GM23338 (cell line): ENCODE measurements around the gene RELB. TPM values are rescaled to one million over a fixed set of nuclear protein-coding genes. Genes with fewer than 3 reads are reported as not detected.
"Not testable (repeated sequence)": the region's sequence is repeated elsewhere in the genome, so short reads cannot be mapped to it uniquely, and the experiment has no call there.

Experiments used
- ATAC-seq: fragments of 200-7000 bp; cut with Tn5 transposase; 3 replicates; pipeline ENCODE4 v1.9.1; 2020
- DNase-seq: peaks from one replicate; pipeline ENCODE4 v3.0.0-alpha.2; 2015; ENCODE audit warnings: low spot score
- H2AFZ ChIP-seq: fragments of 200-600 bp; sonication (generic); 2 replicates; pipeline ENCODE4 v1.8.0; 2016; ENCODE audit warnings: antibody characterized with exemption, mild to moderate bottlenecking, moderate library complexity
- H3F3A ChIP-seq: fragments of 200-600 bp; sonication (generic); replicated peaks from 2 replicates; pipeline ENCODE4 v1.8.0; 2017; ENCODE audit warnings: antibody characterized with exemption, mixed run types, low read depth
- H3K27ac ChIP-seq: fragments of 200-600 bp; sonication (generic); 2 replicates; pipeline ENCODE4 v1.6.1; 2016; ENCODE audit warnings: low read depth
- H3K27me3 ChIP-seq: fragments of 200-600 bp; sonication (generic); 2 replicates; pipeline ENCODE4 v1.8.0; 2016; ENCODE audit warnings: mild to moderate bottlenecking, mixed run types, moderate library complexity; ENCODE audit not compliant: insufficient read depth
- H3K36me3 ChIP-seq: fragments of 200-600 bp; sonication (generic); 2 replicates; pipeline ENCODE4 v1.8.0; 2016; ENCODE audit warnings: mild to moderate bottlenecking; ENCODE audit not compliant: insufficient read depth
- H3K4me1 ChIP-seq: fragments of 200-600 bp; sonication (generic); 2 replicates; pipeline ENCODE4 v1.8.0; 2016; ENCODE audit warnings: mild to moderate bottlenecking, moderate library complexity; ENCODE audit not compliant: insufficient read depth
- H3K4me2 ChIP-seq: fragments of 200-600 bp; sonication (generic); 2 replicates; pipeline ENCODE4 v1.7.1; 2017; ENCODE audit warnings: mixed run types
- H3K4me3 ChIP-seq: fragments of 200-600 bp; sonication (generic); 2 replicates; pipeline ENCODE4 v1.6.1; 2016; ENCODE audit warnings: mixed run types
- H3K79me2 ChIP-seq: fragments of 200-600 bp; sonication (generic); replicated peaks from 2 replicates; pipeline ENCODE4 v1.8.0; 2017; ENCODE audit warnings: mild to moderate bottlenecking; ENCODE audit not compliant: insufficient read depth
- H3K9me2 ChIP-seq: fragments of 200-600 bp; sonication (generic); 2 replicates; pipeline ENCODE4 v1.8.0; 2017; ENCODE audit not compliant: insufficient read depth
- H4K20me1 ChIP-seq: fragments of 200-600 bp; sonication (generic); replicated peaks from 2 replicates; pipeline ENCODE4 v1.8.0; 2017; ENCODE audit warnings: mild to moderate bottlenecking; ENCODE audit not compliant: insufficient read depth
- H3K27ac Mint-ChIP-seq: 2 replicates; pipeline ENCODE4 v1.8.0; 2020; ENCODE audit warnings: inconsistent platforms, mild to moderate bottlenecking, moderate library complexity, mixed read lengths
- H3K27me3 Mint-ChIP-seq: 3 replicates; pipeline ENCODE4 v1.8.0; 2022; ENCODE audit warnings: low read depth, mild to moderate bottlenecking, moderate library complexity, mixed read lengths, inconsistent platforms; ENCODE audit not compliant: insufficient read depth, poor library complexity
- H3K36me3 Mint-ChIP-seq: 3 replicates; pipeline ENCODE4 v1.8.0; 2021; ENCODE audit warnings: low read depth, mild to moderate bottlenecking, inconsistent platforms, moderate library complexity, mixed read lengths
- H3K4me1 Mint-ChIP-seq: 3 replicates; pipeline ENCODE4 v1.8.0; 2020; ENCODE audit warnings: mild to moderate bottlenecking, inconsistent platforms, mixed read lengths
- H3K4me3 Mint-ChIP-seq: 3 replicates; pipeline ENCODE4 v1.8.0; 2021; ENCODE audit warnings: moderate library complexity, mild to moderate bottlenecking, inconsistent platforms, mixed read lengths
- H3K9me3 Mint-ChIP-seq: 3 replicates; pipeline ENCODE4 v1.8.0; 2020; ENCODE audit warnings: moderate library complexity, mild to moderate bottlenecking, inconsistent platforms, mixed read lengths
- CREB1 ChIP-seq: fragments of 250-450 bp; sonication (Bioruptor Pico); IDR thresholded peaks from 2 replicates; pipeline ENCODE4 v1.5.0; 2020; ENCODE audit warnings: low read depth, mild to moderate bottlenecking, moderate library complexity
- EZH2 ChIP-seq: fragments of 200-600 bp; sonication (generic); IDR thresholded peaks from one replicate; pipeline ENCODE4 v1.8.0; 2017; ENCODE audit warnings: antibody characterized with exemption, mild to moderate bottlenecking, low read depth; ENCODE audit not compliant: unreplicated experiment
- EZH2phosphoT487 ChIP-seq: fragments of 200-600 bp; sonication (generic); IDR thresholded peaks from one replicate; pipeline ENCODE4 v1.8.1; 2018; ENCODE audit warnings: antibody characterized with exemption; ENCODE audit not compliant: unreplicated experiment
- JUNB ChIP-seq: IDR thresholded peaks from one replicate; pipeline ENCODE4 v1.6.1; 2016; ENCODE audit warnings: antibody characterized with exemption; ENCODE audit not compliant: unreplicated experiment
- NANOG ChIP-seq: IDR thresholded peaks from 2 replicates; pipeline ENCODE4 v1.6.1; 2016; ENCODE audit warnings: antibody characterized with exemption, borderline replicate concordance
- POLR2AphosphoS5 ChIP-seq: IDR thresholded peaks from 2 replicates; pipeline ENCODE4 v1.6.1; 2016; ENCODE audit warnings: antibody characterized with exemption, low read depth
- STAT1 ChIP-seq: IDR thresholded peaks from one replicate; pipeline ENCODE4 v1.6.1; 2016; ENCODE audit warnings: antibody characterized with exemption; ENCODE audit not compliant: unreplicated experiment
- ZNF114 ChIP-seq: fragments of 250-450 bp; sonication (Bioruptor Pico); IDR thresholded peaks from 2 replicates; pipeline ENCODE4 v1.5.0; 2020; ENCODE audit warnings: mild to moderate bottlenecking, moderate library complexity
- ZNF331 ChIP-seq: fragments of 250-450 bp; sonication (Bioruptor Pico); IDR thresholded peaks from 2 replicates; pipeline ENCODE4 v1.5.0; 2020; ENCODE audit warnings: low read depth, mild to moderate bottlenecking, moderate library complexity
- polyA plus RNA-seq: library from polyadenylated mRNA; unstranded; fragments of >200 nt; fragmentation: Nextera tagmentation; extraction: Ambion mirVana; gene quantifications from 2 replicates; pipeline ENCODE4 v1.2.1, GENCODE V29; 2016
- total RNA-seq: library from RNA; depleted of rRNA; stranded (reverse); fragments of >200 nt; shearing (Covaris generic); gene quantifications from 2 replicates; pipeline ENCODE4 v1.2.3, GENCODE V29; 2014
- TF ChIP-seq, protein P1 (sequence below): IDR thresholded peaks from 2 replicates; pipeline ENCODE4 v1.6.1; 2016; ENCODE audit warnings: antibody characterized with exemption
- TF ChIP-seq, protein P2 (sequence below), 2 experiments: fragments of 200-600 bp in 1 of 2; sonication (generic) in 1 of 2; conservative IDR thresholded peaks; 2 replicates each; pipeline versions ENCODE4 v1.5.1 to v1.6.1; 2016 to 2017; ENCODE audit warnings: antibody characterized with exemption in 2 of 2, low read depth in 2 of 2, mild to moderate bottlenecking in 2 of 2, moderate library complexity in 1 of 2
- TF ChIP-seq, protein P3 (sequence below): IDR thresholded peaks from one replicate; pipeline ENCODE4 v1.6.1; 2018; ENCODE audit warnings: antibody characterized with exemption; ENCODE audit not compliant: unreplicated experiment

The RELB gene
- total and polyA plus RNA-seq, 2 experiments from 2014 or later: 7.9 to 13.1 TPM

DNA sequence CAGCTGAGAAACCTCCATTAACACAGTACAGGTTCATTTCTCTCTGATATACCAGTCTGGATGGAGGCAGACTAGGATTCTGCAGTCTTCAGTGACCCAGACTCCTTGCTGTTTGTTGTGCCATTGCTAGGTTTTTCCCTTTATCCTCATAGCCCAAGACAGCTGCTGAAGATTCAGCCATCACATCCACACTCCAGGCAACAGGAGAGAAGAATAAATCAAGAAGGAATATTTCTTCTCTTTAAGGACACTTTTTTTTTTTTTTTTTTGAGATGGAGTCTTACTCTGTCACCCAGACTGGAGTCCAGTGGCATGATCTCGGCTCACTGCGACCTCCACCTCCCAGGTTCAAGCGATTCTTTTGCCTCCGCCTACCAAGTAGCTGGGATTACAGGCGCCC is 31.8 kb upstream of the RELB start (continued):
- TF ChIP-seq JUNB: no peak
- TF ChIP-seq POLR2AphosphoS5: no peak
- TF ChIP-seq EZH2: no peak
- no peak for TF ChIP-seq EZH2phosphoT487
- TF ChIP-seq, protein P1, sequence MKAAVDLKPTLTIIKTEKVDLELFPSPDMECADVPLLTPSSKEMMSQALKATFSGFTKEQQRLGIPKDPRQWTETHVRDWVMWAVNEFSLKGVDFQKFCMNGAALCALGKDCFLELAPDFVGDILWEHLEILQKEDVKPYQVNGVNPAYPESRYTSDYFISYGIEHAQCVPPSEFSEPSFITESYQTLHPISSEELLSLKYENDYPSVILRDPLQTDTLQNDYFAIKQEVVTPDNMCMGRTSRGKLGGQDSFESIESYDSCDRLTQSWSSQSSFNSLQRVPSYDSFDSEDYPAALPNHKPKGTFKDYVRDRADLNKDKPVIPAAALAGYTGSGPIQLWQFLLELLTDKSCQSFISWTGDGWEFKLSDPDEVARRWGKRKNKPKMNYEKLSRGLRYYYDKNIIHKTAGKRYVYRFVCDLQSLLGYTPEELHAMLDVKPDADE: no peak
- no peak for TF ChIP-seq STAT1
- no peak for TF ChIP-seq NANOG
- TF ChIP-seq CREB1: no peak

DNA sequence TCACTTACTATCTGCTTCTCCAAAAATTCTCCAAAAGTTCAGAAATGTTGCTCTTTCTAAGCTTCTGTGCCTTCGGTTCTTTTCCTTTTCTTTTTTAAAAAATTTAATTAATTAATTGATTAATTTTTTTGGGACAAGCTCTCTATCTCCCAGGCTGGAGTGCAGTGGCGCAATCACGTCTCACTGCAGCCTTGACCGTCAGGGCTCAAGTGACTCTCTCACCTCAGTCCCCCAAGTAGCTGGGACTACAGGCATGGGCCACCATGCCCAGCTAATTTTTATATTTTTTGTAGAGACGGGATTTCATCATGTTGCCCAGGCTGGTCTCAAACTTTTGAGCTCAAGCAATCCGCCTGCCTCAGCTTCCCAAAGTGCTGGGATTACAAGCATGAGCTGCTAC is 29.8 kb upstream of the RELB start:
- not testable (repeated sequence) for H3K79me2 ChIP-seq, H4K20me1 ChIP-seq, H3K27me3 ChIP-seq, DNase-seq, H3K27ac Mint-ChIP-seq, ATAC-seq, H3K9me2 ChIP-seq, H3K27me3 Mint-ChIP-seq, H3K4me1 Mint-ChIP-seq, H3K4me3 ChIP-seq, H3K27ac ChIP-seq, H2AFZ ChIP-seq, H3K4me2 ChIP-seq, H3K4me1 ChIP-seq, H3K9me3 Mint-ChIP-seq, H3K4me3 Mint-ChIP-seq, H3F3A ChIP-seq
- H3K36me3 ChIP-seq: peaks cover 11% of the 10 kb centered on the region
- H3K36me3 Mint-ChIP-seq: peaks cover 27% of the 10 kb centered on the region

DNA sequence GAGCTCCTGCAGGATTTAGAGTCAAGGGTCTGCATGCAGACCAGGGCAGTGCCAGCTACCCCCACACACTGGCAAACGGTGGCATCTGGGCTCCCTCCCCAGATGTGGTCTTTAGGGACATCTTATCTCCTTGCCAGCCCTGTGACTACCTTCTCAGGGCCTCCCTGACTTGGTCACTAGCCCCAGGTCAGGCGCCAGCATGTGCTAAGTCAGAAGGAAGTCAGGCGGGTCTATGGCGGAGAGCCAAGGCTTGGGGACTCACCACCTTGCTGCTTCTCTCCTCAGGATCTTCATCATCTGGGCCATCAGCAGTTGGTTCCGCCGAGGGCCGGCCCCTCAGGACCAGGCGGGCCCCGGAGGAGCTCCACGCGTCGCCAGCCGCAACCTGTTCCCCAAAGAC is 28.5 kb upstream of the RELB start:
- peaks cover 6% of the 10 kb centered on the region; the same call in 1 of the 2 replicates for H3K79me2 ChIP-seq
- no peaks in the 10 kb centered on the region for H3K9me2 ChIP-seq
- Mint-ChIP-seq H3K4me3 (no peak overlapping the region), H3K36me3 (peaks cover 35% of the 10 kb centered on the region), H3K4me1 (no peaks in the 10 kb centered on the region), H3K27ac (no peak overlapping the region), H3K27me3 (peaks cover 3% of the 10 kb centered on the region), H3K9me3 (no peaks in the 10 kb centered on the region)
- H3K4me1 ChIP-seq: no peaks in the 10 kb centered on the region
- DNase-seq (no peak), ATAC-seq (no peak)
- H3K36me3 ChIP-seq: peaks cover 13% of the 10 kb centered on the region
- no peak overlapping the region for H3K4me3 ChIP-seq
- no peak overlapping the region for H2AFZ ChIP-seq
- TF ChIP-seq ZNF114 (CRISPR knock-in tag): no peak
- no peak for TF ChIP-seq EZH2
- no peak for TF ChIP-seq STAT1
- no peak for TF ChIP-seq CREB1
- TF ChIP-seq, protein P2, sequence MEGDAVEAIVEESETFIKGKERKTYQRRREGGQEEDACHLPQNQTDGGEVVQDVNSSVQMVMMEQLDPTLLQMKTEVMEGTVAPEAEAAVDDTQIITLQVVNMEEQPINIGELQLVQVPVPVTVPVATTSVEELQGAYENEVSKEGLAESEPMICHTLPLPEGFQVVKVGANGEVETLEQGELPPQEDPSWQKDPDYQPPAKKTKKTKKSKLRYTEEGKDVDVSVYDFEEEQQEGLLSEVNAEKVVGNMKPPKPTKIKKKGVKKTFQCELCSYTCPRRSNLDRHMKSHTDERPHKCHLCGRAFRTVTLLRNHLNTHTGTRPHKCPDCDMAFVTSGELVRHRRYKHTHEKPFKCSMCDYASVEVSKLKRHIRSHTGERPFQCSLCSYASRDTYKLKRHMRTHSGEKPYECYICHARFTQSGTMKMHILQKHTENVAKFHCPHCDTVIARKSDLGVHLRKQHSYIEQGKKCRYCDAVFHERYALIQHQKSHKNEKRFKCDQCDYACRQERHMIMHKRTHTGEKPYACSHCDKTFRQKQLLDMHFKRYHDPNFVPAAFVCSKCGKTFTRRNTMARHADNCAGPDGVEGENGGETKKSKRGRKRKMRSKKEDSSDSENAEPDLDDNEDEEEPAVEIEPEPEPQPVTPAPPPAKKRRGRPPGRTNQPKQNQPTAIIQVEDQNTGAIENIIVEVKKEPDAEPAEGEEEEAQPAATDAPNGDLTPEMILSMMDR (conservative IDR thresholded peaks at IDR 0.05; ENCODE audit: low read depth in 2 of 2): no peak
- no peak for TF ChIP-seq POLR2AphosphoS5
- TF ChIP-seq JUNB: no peak
- TF ChIP-seq, protein P3, sequence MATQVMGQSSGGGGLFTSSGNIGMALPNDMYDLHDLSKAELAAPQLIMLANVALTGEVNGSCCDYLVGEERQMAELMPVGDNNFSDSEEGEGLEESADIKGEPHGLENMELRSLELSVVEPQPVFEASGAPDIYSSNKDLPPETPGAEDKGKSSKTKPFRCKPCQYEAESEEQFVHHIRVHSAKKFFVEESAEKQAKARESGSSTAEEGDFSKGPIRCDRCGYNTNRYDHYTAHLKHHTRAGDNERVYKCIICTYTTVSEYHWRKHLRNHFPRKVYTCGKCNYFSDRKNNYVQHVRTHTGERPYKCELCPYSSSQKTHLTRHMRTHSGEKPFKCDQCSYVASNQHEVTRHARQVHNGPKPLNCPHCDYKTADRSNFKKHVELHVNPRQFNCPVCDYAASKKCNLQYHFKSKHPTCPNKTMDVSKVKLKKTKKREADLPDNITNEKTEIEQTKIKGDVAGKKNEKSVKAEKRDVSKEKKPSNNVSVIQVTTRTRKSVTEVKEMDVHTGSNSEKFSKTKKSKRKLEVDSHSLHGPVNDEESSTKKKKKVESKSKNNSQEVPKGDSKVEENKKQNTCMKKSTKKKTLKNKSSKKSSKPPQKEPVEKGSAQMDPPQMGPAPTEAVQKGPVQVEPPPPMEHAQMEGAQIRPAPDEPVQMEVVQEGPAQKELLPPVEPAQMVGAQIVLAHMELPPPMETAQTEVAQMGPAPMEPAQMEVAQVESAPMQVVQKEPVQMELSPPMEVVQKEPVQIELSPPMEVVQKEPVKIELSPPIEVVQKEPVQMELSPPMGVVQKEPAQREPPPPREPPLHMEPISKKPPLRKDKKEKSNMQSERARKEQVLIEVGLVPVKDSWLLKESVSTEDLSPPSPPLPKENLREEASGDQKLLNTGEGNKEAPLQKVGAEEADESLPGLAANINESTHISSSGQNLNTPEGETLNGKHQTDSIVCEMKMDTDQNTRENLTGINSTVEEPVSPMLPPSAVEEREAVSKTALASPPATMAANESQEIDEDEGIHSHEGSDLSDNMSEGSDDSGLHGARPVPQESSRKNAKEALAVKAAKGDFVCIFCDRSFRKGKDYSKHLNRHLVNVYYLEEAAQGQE: no peak
- no peak for TF ChIP-seq ZNF331 (CRISPR knock-in tag)
- H4K20me1 ChIP-seq: peaks cover 9% of the 10 kb centered on the region
- no peak overlapping the region for H3K4me2 ChIP-seq
- H3K27ac ChIP-seq: no peak overlapping the region
- H3K27me3 ChIP-seq: no peaks in the 10 kb centered on the region
- no peaks in the 10 kb centered on the region for H3F3A ChIP-seq
